CD14-positive monocyte (primary cell): ENCODE measurements around the gene TOLLIP. TPM values are rescaled to one million over a fixed set of nuclear protein-coding genes. Genes with fewer than 3 reads are reported as not detected.

Experiments
- DNase-seq, 3 donors: peaks; one replicate each; pipeline ENCODE4 v3.0.0-alpha.2; 2011 to 2022
- H2AFZ ChIP-seq: 2 replicates; pipeline ENCODE4 v1.6.0; 2012; ENCODE audit warnings: mild to moderate bottlenecking, low read depth, low read length, inconsistent platforms; ENCODE audit not compliant: insufficient read depth, poor library complexity, severe bottlenecking
- H3K27ac ChIP-seq, 2 donors: 1 replicate in 1 of 2; 2 replicates in 1 of 2; pipeline ENCODE4 v1.5.1; 2012 to 2013; ENCODE audit warnings: low read length in 2 of 2, control low read depth in 1 of 2, inconsistent platforms in 1 of 2, low read depth in 1 of 2, mild to moderate bottlenecking in 1 of 2
- H3K27me3 ChIP-seq, 2 donors: one replicate each; pipeline versions ENCODE4 v1.6.0 to v1.6.1; 2011 to 2013; ENCODE audit warnings: low read length in 2 of 2; ENCODE audit not compliant: control insufficient read depth in 2 of 2, insufficient read depth in 2 of 2
- H3K36me3 ChIP-seq, 2 donors: replicated peaks in 1 of 2; 1 replicate in 1 of 2; 2 replicates in 1 of 2; pipeline versions ENCODE4 v1.5.1 to v1.6.1; 2012 to 2013; ENCODE audit warnings: low read length in 2 of 2, control low read depth in 1 of 2, inconsistent platforms in 1 of 2, mild to moderate bottlenecking in 1 of 2; ENCODE audit not compliant: insufficient read depth in 2 of 2, control insufficient read depth in 1 of 2
- H3K4me1 ChIP-seq, 2 donors: 1 replicate in 1 of 2; 2 replicates in 1 of 2; pipeline versions ENCODE4 v1.5.1 to v1.6.1; 2012 to 2013; ENCODE audit warnings: low read length in 2 of 2, control low read depth in 1 of 2, inconsistent platforms in 1 of 2, mild to moderate bottlenecking in 1 of 2, moderate library complexity in 1 of 2; ENCODE audit not compliant: insufficient read depth in 2 of 2, control insufficient read depth in 1 of 2
- H3K4me2 ChIP-seq: replicated peaks from 2 replicates; pipeline ENCODE3; 2012; ENCODE audit warnings: low read length, moderate library complexity, mild to moderate bottlenecking; ENCODE audit not compliant: poor library complexity, severe bottlenecking; ENCODE audit errors: extremely low read depth
- H3K4me3 ChIP-seq, 3 experiments: fragments of 200-600 bp in 1 of 3; sonication (generic) in 1 of 3; replicated peaks in 1 of 3; 1 replicate in 2 of 3; 2 replicates in 1 of 3; pipeline ENCODE4 v1.5.1; 2011 to 2013; ENCODE audit warnings: low read length in 3 of 3, mild to moderate bottlenecking in 3 of 3, control low read depth in 2 of 3, low read depth in 2 of 3, inconsistent platforms in 1 of 3, moderate library complexity in 1 of 3
- H3K79me2 ChIP-seq: 2 replicates; pipeline ENCODE4 v1.6.0; 2012; ENCODE audit warnings: mild to moderate bottlenecking, control low read depth, inconsistent platforms, low read length, moderate library complexity; ENCODE audit not compliant: insufficient read depth
- H3K9ac ChIP-seq: 2 replicates; pipeline ENCODE4 v1.6.0; 2017; ENCODE audit warnings: low read length, mild to moderate bottlenecking; ENCODE audit not compliant: insufficient read depth, poor library complexity, severe bottlenecking
- H3K9me3 ChIP-seq, 2 donors: replicated peaks in 1 of 2; 1 replicate in 1 of 2; 2 replicates in 1 of 2; pipeline versions ENCODE4 v1.5.1 to v1.6.1; 2012 to 2013; ENCODE audit warnings: low read length in 2 of 2, control low read depth in 1 of 2; ENCODE audit not compliant: control insufficient read depth in 1 of 2, insufficient read depth in 1 of 2
- H4K20me1 ChIP-seq: 2 replicates; pipeline ENCODE4 v1.6.0; 2012; ENCODE audit warnings: mild to moderate bottlenecking, low read length, control low read depth, moderate library complexity; ENCODE audit not compliant: insufficient read depth
- H3K27ac Mint-ChIP-seq, 7 donors: one replicate each; pipeline ENCODE4 v1.8.0; 2020; ENCODE audit warnings: mild to moderate bottlenecking in 7 of 7, mixed read lengths in 7 of 7, moderate library complexity in 6 of 7, inconsistent platforms in 2 of 7
- H3K27me3 Mint-ChIP-seq, 3 donors: one replicate each; pipeline ENCODE4 v1.8.0; 2021 to 2022; ENCODE audit warnings: low read depth in 3 of 3, mild to moderate bottlenecking in 3 of 3, mixed read lengths in 3 of 3, moderate library complexity in 3 of 3, inconsistent platforms in 1 of 3
- H3K36me3 Mint-ChIP-seq, 2 donors: one replicate each; pipeline ENCODE4 v1.8.0; 2020; ENCODE audit warnings: mixed read lengths in 2 of 2, inconsistent platforms in 1 of 2, mild to moderate bottlenecking in 1 of 2
- H3K4me1 Mint-ChIP-seq: one replicate; pipeline ENCODE4 v1.8.0; 2020; ENCODE audit warnings: mild to moderate bottlenecking, mixed read lengths
- H3K4me3 Mint-ChIP-seq, 2 donors: one replicate each; pipeline ENCODE4 v1.8.0; 2020; ENCODE audit warnings: mild to moderate bottlenecking in 2 of 2, mixed read lengths in 2 of 2, moderate library complexity in 1 of 2
- H3K9me3 Mint-ChIP-seq, 7 donors: one replicate each; pipeline ENCODE4 v1.8.0; 2020 to 2022; ENCODE audit warnings: mixed read lengths in 7 of 7, mild to moderate bottlenecking in 6 of 7, moderate library complexity in 6 of 7, inconsistent platforms in 2 of 7
- WGBS: methylation state at CpG from one replicate; pipeline ENCODE4 v1.1.5; 2013; ENCODE audit warnings: missing lambda C conversion rate; ENCODE audit not compliant: insufficient coverage; 5-methylcytosine and 5-hydroxymethylcytosine counted together
- intact Hi-C, 2 donors: fragments of 100-400 bp; cut with micrococcal nuclease; formaldehyde crosslinking; loops; one replicate each; pipeline versions ENCODE4 v1.15.0 to v1.15.1; 2023
- polyA plus RNA-seq, 3 donors: library from polyadenylated mRNA; depleted of rRNA in 1 of 3; unstranded in 2 of 3; stranded (reverse) in 1 of 3; fragments of 300-500 nt in 2 of 3; fragments of >200 nt in 1 of 3; fragmentation: Illumina TruSeq in 2 of 3; gene quantifications; 1 replicate in 2 of 3; 2 replicates in 1 of 3; pipeline ENCODE4 v1.2.3, GENCODE V29; 2012 to 2021
- TF ChIP-seq, protein P1 (sequence below): fragments of 200-600 bp; IDR thresholded peaks from one replicate; pipeline ENCODE4 v1.8.0; 2022; ENCODE audit warnings: antibody characterized with exemption, mild to moderate bottlenecking

Gene TOLLIP
- polyA plus RNA-seq, 3 donors, result 67.9 to 72.1 (median 71.7) TPM

DNA sequence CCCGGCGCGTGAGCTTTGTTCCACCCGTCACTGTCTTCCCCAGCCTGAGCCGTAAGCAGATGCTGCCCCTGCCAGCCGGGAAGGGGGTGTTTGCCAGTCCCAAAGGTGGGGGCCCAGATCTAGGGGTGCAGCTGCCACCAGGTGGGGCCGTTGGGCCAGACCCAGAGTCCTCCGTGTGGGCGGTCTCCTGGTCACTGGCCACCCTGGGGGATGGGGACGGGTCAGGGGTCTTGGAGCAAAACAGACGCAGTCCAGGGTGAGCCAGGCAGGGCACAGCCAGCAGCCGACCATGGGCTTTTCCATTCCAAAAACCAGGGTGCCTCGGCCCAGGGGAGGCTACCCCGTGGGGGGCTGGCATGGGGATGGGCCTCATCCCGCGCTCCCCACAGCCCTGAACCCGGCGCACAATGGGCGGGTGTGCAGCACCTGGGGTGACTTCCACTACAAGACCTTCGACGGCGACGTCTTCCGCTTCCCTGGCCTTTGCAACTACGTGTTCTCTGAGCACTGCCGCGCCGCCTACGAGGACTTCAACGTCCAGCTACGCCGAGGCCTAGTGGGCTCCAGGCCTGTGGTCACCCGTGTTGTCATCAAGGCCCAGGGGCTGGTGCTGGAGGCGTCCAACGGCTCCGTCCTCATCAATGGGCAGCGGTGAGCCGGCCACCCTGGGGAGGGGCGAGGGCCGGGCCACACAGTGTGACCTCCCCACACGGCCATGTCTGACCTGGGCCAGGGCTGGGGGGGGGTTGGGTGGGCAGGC, 83.0 kb downstream of the TOLLIP start:
- peak overlapping the region in 1 of 7 donors; percentile 57 for H3K27ac Mint-ChIP-seq
- H3K79me2 ChIP-seq, result no peaks in the 10 kb centered on the region
- no peak overlapping the region for H3K9ac ChIP-seq
- no peak overlapping the region for H2AFZ ChIP-seq
- no peak overlapping the region for H3K4me3 ChIP-seq
- peaks cover 0 to 12% (median 5%) of the 10 kb centered on the region in 3 donors for H3K27me3 Mint-ChIP-seq
- no peak overlapping the region for H3K4me2 ChIP-seq
- H3K4me3 Mint-ChIP-seq, result no peak overlapping the region
- H4K20me1 ChIP-seq, result no peaks in the 10 kb centered on the region
- H3K27me3 ChIP-seq, result no peaks in the 10 kb centered on the region
- no peak for DNase-seq
- intact Hi-C loops, result no loop called here
- no peaks in the 10 kb centered on the region for H3K36me3 ChIP-seq
- WGBS, result 86% methylated on average over 40 of the region's 41 CpGs
- H3K9me3 ChIP-seq, result no peaks in the 10 kb centered on the region
- TF ChIP-seq, protein P1, sequence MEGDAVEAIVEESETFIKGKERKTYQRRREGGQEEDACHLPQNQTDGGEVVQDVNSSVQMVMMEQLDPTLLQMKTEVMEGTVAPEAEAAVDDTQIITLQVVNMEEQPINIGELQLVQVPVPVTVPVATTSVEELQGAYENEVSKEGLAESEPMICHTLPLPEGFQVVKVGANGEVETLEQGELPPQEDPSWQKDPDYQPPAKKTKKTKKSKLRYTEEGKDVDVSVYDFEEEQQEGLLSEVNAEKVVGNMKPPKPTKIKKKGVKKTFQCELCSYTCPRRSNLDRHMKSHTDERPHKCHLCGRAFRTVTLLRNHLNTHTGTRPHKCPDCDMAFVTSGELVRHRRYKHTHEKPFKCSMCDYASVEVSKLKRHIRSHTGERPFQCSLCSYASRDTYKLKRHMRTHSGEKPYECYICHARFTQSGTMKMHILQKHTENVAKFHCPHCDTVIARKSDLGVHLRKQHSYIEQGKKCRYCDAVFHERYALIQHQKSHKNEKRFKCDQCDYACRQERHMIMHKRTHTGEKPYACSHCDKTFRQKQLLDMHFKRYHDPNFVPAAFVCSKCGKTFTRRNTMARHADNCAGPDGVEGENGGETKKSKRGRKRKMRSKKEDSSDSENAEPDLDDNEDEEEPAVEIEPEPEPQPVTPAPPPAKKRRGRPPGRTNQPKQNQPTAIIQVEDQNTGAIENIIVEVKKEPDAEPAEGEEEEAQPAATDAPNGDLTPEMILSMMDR, result no peak
- H3K4me1 Mint-ChIP-seq, result no peaks in the 10 kb centered on the region
- no peaks in the 10 kb centered on the region for H3K4me1 ChIP-seq
- no peaks in the 10 kb centered on the region for H3K9me3 Mint-ChIP-seq
- H3K27ac ChIP-seq, result no peak overlapping the region
- no peaks in the 10 kb centered on the region for H3K36me3 Mint-ChIP-seq

DNA sequence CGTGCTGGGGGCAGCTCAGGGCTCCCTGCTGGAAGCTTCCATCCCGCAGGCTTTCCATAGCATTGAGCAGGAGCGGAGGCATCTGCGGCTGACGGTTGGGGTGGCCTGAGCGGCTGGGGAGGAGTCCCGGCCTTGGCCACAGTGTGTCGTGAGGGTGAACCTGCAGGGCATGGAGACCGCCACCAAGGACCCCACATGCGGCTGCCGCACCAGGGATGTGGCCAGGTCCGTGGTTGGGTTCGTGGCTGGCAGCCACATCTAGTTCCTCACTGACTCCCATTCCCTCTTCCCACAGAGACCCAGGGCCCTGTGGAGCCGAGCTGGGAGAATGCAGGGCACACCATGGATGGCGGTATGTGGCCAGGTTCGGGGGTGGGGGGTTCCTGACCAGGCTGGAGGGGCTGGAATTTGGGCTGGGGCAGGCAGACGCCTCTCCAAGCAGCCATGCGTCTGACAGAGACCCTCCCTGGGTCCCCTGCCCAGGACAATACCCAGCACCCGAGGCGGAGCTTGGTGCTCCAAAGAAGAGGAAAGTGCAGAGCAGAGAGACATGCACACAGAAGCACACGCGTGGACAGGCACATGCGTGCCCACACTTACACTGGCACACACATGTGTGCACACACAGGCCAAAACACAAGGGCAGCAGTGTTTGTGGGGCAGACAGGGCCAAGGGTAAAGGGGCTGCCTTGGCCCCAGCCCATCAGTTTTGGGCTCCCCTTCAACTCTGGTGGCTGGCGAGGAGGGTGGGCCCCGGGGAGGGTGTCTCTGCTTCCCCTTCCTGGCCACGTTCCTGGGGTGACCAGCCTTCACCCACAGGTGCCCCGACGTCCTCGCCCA, 83.8 kb downstream of the TOLLIP start:
- Mint-ChIP-seq H3K36me3 (no peaks in the 10 kb centered on the region), H3K27ac (peak overlapping the region in 1 of 7 donors; percentile 57), H3K9me3 (no peaks in the 10 kb centered on the region), H3K4me1 (no peaks in the 10 kb centered on the region), H3K27me3 (peaks cover 3 to 8% (median 5%) of the 10 kb centered on the region in 3 donors), H3K4me3 (no peak overlapping the region)
- H3K27ac ChIP-seq, result no peak overlapping the region
- H3K9ac ChIP-seq, result no peak overlapping the region
- intact Hi-C loops, result no loop called here
- H3K4me2 ChIP-seq, result no peak overlapping the region
- H3K27me3 ChIP-seq, result no peaks in the 10 kb centered on the region
- DNase-seq, result no peak
- TF ChIP-seq, protein P1, result no peak
- WGBS, result 69% methylated on average over 21 of the region's 29 CpGs
- H4K20me1 ChIP-seq, result no peaks in the 10 kb centered on the region
- H3K79me2 ChIP-seq, result no peaks in the 10 kb centered on the region
- H3K4me3 ChIP-seq, result no peak overlapping the region
- no peaks in the 10 kb centered on the region for H3K9me3 ChIP-seq
- no peak overlapping the region for H2AFZ ChIP-seq
- no peaks in the 10 kb centered on the region for H3K36me3 ChIP-seq
- H3K4me1 ChIP-seq, result no peaks in the 10 kb centered on the region
